ENCODE measurements around the gene RELL1. TPM values are rescaled to one million over a fixed set of nuclear protein-coding genes. Genes with fewer than 3 reads are reported as not detected.
"Not testable (repeated sequence)": the region's sequence is repeated elsewhere in the genome, so short reads cannot be mapped to it uniquely, and the experiment has no call there.

The RELL1 gene
- total RNA-seq, 4 donors from 2014 or later, result 44.4 to 83.3 (median 73.6) TPM

DNA sequence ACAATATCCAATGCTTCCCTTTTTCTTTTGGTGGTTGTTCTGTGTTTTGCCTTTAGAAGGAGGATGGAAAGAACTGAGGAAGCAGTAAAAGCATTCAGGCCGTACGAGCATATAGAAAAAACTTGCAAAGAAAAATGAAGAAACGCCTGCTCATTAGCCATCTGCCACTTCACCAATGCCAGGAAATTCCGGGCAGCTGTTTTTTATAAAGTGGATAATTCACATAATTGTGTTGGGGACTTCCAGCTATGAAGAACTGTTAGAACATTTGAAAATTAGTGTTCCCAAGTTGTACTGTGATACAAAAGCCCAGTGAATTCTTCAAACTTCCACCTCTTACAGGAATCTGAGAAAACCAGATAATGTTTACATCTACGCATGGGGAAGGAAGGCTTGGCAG lies 11.7 kb downstream of the RELL1 start:
- TF ChIP-seq POLR2A (IDR thresholded peaks at IDR 0.05; ENCODE audit: low read depth) (no peak), POLR2AphosphoS5 (IDR thresholded peaks at IDR 0.05) (no peak), EP300 (IDR thresholded peaks at IDR 0.05) (no peak)
- TF ChIP-seq, protein P1, sequence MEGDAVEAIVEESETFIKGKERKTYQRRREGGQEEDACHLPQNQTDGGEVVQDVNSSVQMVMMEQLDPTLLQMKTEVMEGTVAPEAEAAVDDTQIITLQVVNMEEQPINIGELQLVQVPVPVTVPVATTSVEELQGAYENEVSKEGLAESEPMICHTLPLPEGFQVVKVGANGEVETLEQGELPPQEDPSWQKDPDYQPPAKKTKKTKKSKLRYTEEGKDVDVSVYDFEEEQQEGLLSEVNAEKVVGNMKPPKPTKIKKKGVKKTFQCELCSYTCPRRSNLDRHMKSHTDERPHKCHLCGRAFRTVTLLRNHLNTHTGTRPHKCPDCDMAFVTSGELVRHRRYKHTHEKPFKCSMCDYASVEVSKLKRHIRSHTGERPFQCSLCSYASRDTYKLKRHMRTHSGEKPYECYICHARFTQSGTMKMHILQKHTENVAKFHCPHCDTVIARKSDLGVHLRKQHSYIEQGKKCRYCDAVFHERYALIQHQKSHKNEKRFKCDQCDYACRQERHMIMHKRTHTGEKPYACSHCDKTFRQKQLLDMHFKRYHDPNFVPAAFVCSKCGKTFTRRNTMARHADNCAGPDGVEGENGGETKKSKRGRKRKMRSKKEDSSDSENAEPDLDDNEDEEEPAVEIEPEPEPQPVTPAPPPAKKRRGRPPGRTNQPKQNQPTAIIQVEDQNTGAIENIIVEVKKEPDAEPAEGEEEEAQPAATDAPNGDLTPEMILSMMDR (IDR thresholded peaks at IDR 0.05), result no peak
- DNase-seq (ENCODE audit: extremely low spot score), result no peak
- intact Hi-C loops (cut with DNase I), result no loop called here
- no peak overlapping the region for H3K27ac ChIP-seq (replicated peaks in 1 of 4)
- H3K36me3 ChIP-seq, result no peaks in the 10 kb centered on the region
- H3K4me3 ChIP-seq, result no peak overlapping the region
- no peaks in the 10 kb centered on the region for H3K9me3 ChIP-seq
- 53% methylated on average over 5 of the region's 5 CpGs for WGBS
- H3K27me3 ChIP-seq, result no peaks in the 10 kb centered on the region
- H3K4me1 ChIP-seq, result peaks cover 31 to 64% (median 55%) of the 10 kb centered on the region in 4 donors

DNA sequence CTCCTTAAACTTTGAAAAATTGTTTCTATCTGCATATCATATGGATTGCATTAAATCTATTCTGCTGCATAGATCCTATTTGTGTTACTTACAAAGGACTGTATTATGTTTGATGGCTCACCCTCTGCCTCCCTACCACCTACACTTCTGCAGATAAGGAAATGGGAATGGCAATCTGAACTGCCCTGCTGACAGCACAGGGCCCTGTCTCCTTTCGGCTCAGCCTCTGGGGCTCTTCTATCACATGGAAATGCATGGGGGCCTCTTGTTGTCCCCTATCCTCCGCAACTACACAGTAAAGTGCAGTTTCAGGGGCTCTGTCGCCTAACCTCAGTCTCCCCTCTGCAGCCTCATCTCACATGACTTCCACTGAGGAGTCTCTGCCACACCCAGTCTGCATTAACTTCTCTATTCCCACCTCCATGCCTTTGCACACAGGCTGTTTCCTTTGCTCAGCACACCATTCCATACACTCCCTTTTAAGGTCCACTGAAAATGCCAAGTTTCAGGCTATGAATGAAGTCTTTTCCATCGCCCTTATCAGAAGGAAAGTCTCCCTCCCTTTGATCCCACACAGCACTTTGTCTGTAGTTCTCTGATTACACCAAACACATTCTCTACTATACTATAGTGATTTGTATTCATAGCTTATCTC lies 12.5 kb downstream of the RELL1 start:
- no peak overlapping the region for H3K27ac ChIP-seq (replicated peaks in 1 of 4)
- WGBS, result 92% methylated on average over 4 of the region's 4 CpGs
- H3K36me3 ChIP-seq, result no peaks in the 10 kb centered on the region
- intact Hi-C loops (cut with DNase I), result no loop called here
- TF ChIP-seq POLR2A (IDR thresholded peaks at IDR 0.05; ENCODE audit: low read depth) (no peak), POLR2AphosphoS5 (IDR thresholded peaks at IDR 0.05) (no peak), EP300 (IDR thresholded peaks at IDR 0.05) (no peak)
- TF ChIP-seq, protein P1 (IDR thresholded peaks at IDR 0.05), result no peak
- H3K9me3 ChIP-seq, result no peaks in the 10 kb centered on the region
- no peak overlapping the region for H3K4me3 ChIP-seq
- DNase-seq (ENCODE audit: extremely low spot score), result no peak
- peaks cover 31 to 56% (median 47%) of the 10 kb centered on the region in 4 donors for H3K4me1 ChIP-seq
- H3K27me3 ChIP-seq, result no peaks in the 10 kb centered on the region

DNA sequence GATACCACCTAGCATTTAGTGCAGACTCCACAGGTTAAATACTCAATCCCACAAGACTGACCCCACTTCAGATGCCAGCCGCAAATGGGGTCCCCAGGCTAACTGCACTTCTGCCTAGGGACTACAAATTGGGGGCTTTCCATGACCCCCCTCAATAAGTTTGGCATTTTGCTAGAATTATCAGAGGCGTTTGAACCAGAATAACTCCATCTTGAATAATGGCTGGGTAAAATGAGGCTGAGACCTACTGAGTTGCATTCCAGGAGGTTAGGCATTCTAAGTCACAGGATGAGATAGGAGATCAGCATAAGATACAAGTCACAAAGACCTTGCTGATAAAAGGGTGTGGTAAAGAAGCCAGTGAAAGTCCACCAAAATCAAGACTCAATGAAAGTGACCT lies 15.1 kb downstream of the RELL1 start:
- no peak overlapping the region for H3K4me3 ChIP-seq
- H3K4me1 ChIP-seq, result peaks cover 39 to 49% (median 44%) of the 10 kb centered on the region in 4 donors
- TF ChIP-seq POLR2A (IDR thresholded peaks at IDR 0.05; ENCODE audit: low read depth) (no peak), EP300 (IDR thresholded peaks at IDR 0.05) (no peak), POLR2AphosphoS5 (IDR thresholded peaks at IDR 0.05) (no peak)
- no peaks in the 10 kb centered on the region for H3K27me3 ChIP-seq
- intact Hi-C loops (cut with DNase I), result no loop called here
- H3K36me3 ChIP-seq, result no peaks in the 10 kb centered on the region
- no peaks in the 10 kb centered on the region for H3K9me3 ChIP-seq
- no peak for DNase-seq (ENCODE audit: extremely low spot score)
- whole genome bisulfite sequencing, result 69% methylated on average over 2 of the region's 2 CpGs
- H3K27ac ChIP-seq (replicated peaks in 1 of 4), result no peak overlapping the region

DNA sequence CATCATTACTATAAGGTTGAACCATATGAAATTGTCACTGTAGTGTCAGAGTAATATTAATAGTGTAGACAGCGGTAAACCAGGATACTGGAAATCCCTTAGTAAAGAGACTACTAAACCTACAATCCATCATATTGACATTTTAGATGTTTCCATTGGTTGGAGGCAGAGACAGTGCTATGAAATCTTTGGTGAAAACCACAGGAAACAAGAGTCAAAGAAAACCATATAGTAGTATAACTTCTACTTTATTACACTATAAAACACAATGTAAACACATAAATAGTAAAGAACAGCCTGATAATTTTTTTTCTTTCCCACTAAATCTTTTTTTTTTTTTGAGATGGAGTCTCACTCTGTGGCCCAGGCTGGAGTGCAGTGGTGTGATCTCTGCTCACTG lies 15.9 kb downstream of the RELL1 start:
- Histone ChIP-seq H3K27me3 (no peaks in the 10 kb centered on the region), H3K4me1 (peaks cover 41 to 49% (median 44%) of the 10 kb centered on the region in 4 donors), H3K36me3 (no peaks in the 10 kb centered on the region), H3K27ac (replicated peaks in 1 of 4) (no peak overlapping the region), H3K4me3 (no peak overlapping the region), H3K9me3 (no peaks in the 10 kb centered on the region)
- TF ChIP-seq EP300 (IDR thresholded peaks at IDR 0.05), result no peak
- TF ChIP-seq, protein P1 (IDR thresholded peaks at IDR 0.05), result no peak
- no peak for TF ChIP-seq POLR2AphosphoS5 (IDR thresholded peaks at IDR 0.05)
- no peak for TF ChIP-seq POLR2A (IDR thresholded peaks at IDR 0.05; ENCODE audit: low read depth)
- intact Hi-C loops (cut with DNase I), result no loop called here
- DNase-seq (ENCODE audit: extremely low spot score), result no peak
- WGBS, result 91% methylated on average over 1 of the region's 1 CpG

DNA sequence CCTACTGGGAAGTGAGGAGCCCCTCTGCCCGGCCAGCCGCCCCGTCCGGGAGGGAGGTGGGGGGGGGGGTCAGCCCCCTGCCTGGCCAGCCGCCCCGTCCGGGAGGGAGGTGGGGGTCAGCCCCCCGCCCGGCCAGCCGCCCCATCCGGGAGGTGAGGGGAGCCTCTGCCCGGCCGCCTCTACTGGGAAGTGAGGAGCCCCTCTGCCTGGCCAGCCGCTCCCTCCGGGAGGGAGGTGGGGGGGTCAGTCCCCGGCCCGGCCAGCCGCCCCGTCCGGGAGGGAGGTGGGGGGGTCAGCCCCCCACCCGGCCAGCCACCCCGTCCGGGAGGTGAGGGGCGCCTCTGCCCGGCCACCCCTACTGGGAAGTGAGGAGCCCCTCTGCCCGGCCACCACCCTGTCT lies 17.1 kb downstream of the RELL1 start:
- no CpG with 5 or more reads among the region's 26 CpGs for WGBS
- H3K4me1 ChIP-seq, result peaks cover 44 to 49% (median 45%) of the 10 kb centered on the region in 4 donors
- not testable (repeated sequence) for H3K27ac ChIP-seq (replicated peaks in 1 of 4)

More for the DNA sequence above, 17.1 kb downstream of the RELL1 start:
- DNase-seq (ENCODE audit: extremely low spot score); H3K27me3 ChIP-seq; intact Hi-C loops (cut with DNase I); H3K4me3 ChIP-seq; H3K9me3 ChIP-seq; H3K36me3 ChIP-seq: not testable (repeated sequence)

Data from esophagus muscularis mucosa (tissue), 4 donors.